ENCODE results near the gene C1orf94. TPM values are rescaled to one million over a fixed set of nuclear protein-coding genes. Genes with fewer than 3 reads are reported as not detected.

The C1orf94 gene
- total and polyA plus RNA-seq, 2 donors (not counting 1 experiment from before 2014, with no cell fraction given) = not detected

DNA sequence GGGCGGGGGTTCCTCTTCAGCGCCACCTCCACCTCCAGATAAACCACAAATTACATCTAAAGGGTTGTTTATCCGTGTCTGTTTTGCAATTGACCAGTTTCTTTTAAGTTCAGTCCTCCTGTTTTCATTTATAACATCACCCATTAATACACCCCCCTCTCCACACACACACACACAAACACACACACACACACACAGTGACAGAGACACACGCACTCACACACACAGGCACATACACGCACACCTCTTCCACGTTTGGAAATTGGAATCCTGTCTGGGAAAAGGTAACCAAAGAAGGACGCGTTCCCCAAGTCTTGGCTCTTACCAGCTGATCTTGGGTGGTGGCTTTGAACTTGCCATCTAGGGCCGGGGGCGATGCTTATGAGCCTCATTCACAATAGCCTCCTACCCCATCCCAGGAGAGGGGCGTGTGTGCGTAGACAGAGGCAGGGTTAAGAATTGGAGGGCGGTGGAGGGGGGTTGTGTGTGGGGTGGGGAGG, 11.2 kb upstream of the C1orf94 start:
- Histone ChIP-seq H3K27ac (ENCODE audit: low read length in 2 of 2) (no peak overlapping the region), H4K20me1 (ENCODE audit: control insufficient read depth, insufficient read depth, low read length, poor library complexity, severe bottlenecking) (no peaks in the 10 kb centered on the region), H2AFZ (ENCODE audit: insufficient read depth, low read depth, low read length, poor library complexity, severe bottlenecking) (no peak overlapping the region), H3K4me1 (ENCODE audit: control insufficient read depth in 2 of 2, insufficient read depth in 2 of 2, low read length in 2 of 2) (peaks cover 8 to 14% of the 10 kb centered on the region in 2 donors), H3K27me3 (replicated peaks in 1 of 4; ENCODE audit: control extremely low read depth in 1 of 4, control insufficient read depth in 3 of 4, insufficient read depth in 4 of 4, low read length in 3 of 4) (peaks cover 0 to 42% (median 21%) of the 10 kb centered on the region in 4 experiments), H3K9me3 (ENCODE audit: control extremely low read depth in 1 of 3, control insufficient read depth in 2 of 3, insufficient read depth in 1 of 3, low read length in 2 of 3) (peaks cover 0 to 9% (median 0%) of the 10 kb centered on the region in 3 donors), H3K36me3 (replicated peaks in 1 of 2; ENCODE audit: control extremely low read depth in 1 of 2, control insufficient read depth in 1 of 2, extremely low read depth in 1 of 2, insufficient read depth in 2 of 2, low read length in 1 of 2) (no peaks in the 10 kb centered on the region), H3K4me2 (replicated peaks; ENCODE audit: low read depth, low read length, poor library complexity, severe bottlenecking) (no peak overlapping the region), H3K79me2 (ENCODE audit: control insufficient read depth, insufficient read depth, low read length) (no peaks in the 10 kb centered on the region), H3K9ac (ENCODE audit: low read length) (no peak overlapping the region), H3K4me3 (ENCODE audit: control extremely low read depth in 1 of 5, extremely low read depth in 1 of 5, insufficient read depth in 1 of 5, low read depth in 2 of 5, low read length in 4 of 5) (no peak overlapping the region)
- POLR2A ChIA-PET = no interaction called here
- peak overlapping the region; percentile 48 for H3K4me3 Mint-ChIP-seq
- no peak overlapping the region for H3K27ac Mint-ChIP-seq
- ATAC-seq (ENCODE audit: low read depth) (no peak), DNase-seq (no peak)
- CTCF ChIA-PET = no interaction called here
- TF ChIP-seq, protein P1, sequence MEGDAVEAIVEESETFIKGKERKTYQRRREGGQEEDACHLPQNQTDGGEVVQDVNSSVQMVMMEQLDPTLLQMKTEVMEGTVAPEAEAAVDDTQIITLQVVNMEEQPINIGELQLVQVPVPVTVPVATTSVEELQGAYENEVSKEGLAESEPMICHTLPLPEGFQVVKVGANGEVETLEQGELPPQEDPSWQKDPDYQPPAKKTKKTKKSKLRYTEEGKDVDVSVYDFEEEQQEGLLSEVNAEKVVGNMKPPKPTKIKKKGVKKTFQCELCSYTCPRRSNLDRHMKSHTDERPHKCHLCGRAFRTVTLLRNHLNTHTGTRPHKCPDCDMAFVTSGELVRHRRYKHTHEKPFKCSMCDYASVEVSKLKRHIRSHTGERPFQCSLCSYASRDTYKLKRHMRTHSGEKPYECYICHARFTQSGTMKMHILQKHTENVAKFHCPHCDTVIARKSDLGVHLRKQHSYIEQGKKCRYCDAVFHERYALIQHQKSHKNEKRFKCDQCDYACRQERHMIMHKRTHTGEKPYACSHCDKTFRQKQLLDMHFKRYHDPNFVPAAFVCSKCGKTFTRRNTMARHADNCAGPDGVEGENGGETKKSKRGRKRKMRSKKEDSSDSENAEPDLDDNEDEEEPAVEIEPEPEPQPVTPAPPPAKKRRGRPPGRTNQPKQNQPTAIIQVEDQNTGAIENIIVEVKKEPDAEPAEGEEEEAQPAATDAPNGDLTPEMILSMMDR (IDR thresholded peaks at IDR 0.05) = no peak
- intact Hi-C loops (cut with micrococcal nuclease) = no loop called here
- 3% methylated on average over 7 of the region's 13 CpGs for WGBS (ENCODE audit: insufficient coverage)
- no peaks in the 10 kb centered on the region for H3K9me3 Mint-ChIP-seq (ENCODE audit: insufficient read depth)
- peaks cover 14% of the 10 kb centered on the region for H3K4me1 Mint-ChIP-seq
- peaks cover 76% of the 10 kb centered on the region for H3K27me3 Mint-ChIP-seq

DNA sequence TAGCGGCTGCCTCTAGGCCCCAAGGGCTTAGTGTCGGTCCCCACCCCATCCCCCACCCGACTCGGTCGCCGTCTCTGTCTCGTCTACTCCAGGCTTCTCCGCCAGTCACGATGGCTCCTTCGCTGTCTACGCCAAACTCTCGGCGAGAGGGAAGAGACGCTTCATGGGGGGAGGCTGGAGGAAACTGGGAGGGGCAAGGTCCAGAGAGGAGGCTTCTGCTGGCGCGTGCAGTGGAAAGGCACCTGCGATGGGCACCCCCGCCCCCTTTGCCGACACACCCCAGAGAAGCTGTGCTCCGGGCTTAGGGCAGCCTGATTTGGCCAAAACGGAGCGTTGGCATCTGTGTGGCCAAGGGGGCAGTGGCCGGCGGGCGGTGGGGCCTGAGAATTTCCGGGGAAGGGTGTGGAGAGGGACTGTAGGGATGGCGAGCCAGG, 10.5 kb upstream of the C1orf94 start:
- WGBS (ENCODE audit: insufficient coverage) = 13% methylated on average over 23 of the region's 27 CpGs
- Histone ChIP-seq H3K9ac (ENCODE audit: low read length) (no peak overlapping the region), H3K9me3 (ENCODE audit: control extremely low read depth in 1 of 3, control insufficient read depth in 2 of 3, insufficient read depth in 1 of 3, low read length in 2 of 3) (peaks cover 0 to 9% (median 0%) of the 10 kb centered on the region in 3 donors), H3K4me2 (replicated peaks; ENCODE audit: low read depth, low read length, poor library complexity, severe bottlenecking) (no peak overlapping the region), H2AFZ (ENCODE audit: insufficient read depth, low read depth, low read length, poor library complexity, severe bottlenecking) (no peak overlapping the region), H3K79me2 (ENCODE audit: control insufficient read depth, insufficient read depth, low read length) (no peaks in the 10 kb centered on the region), H3K36me3 (replicated peaks in 1 of 2; ENCODE audit: control extremely low read depth in 1 of 2, control insufficient read depth in 1 of 2, extremely low read depth in 1 of 2, insufficient read depth in 2 of 2, low read length in 1 of 2) (no peaks in the 10 kb centered on the region), H3K27me3 (replicated peaks in 1 of 4; ENCODE audit: control extremely low read depth in 1 of 4, control insufficient read depth in 3 of 4, insufficient read depth in 4 of 4, low read length in 3 of 4) (peaks cover 0 to 41% (median 17%) of the 10 kb centered on the region in 4 experiments), H3K27ac (ENCODE audit: low read length in 2 of 2) (no peak overlapping the region), H3K4me1 (ENCODE audit: control insufficient read depth in 2 of 2, insufficient read depth in 2 of 2, low read length in 2 of 2) (peaks cover 8 to 14% of the 10 kb centered on the region in 2 donors), H4K20me1 (ENCODE audit: control insufficient read depth, insufficient read depth, low read length, poor library complexity, severe bottlenecking) (no peaks in the 10 kb centered on the region), H3K4me3 (ENCODE audit: control extremely low read depth in 1 of 5, extremely low read depth in 1 of 5, insufficient read depth in 1 of 5, low read depth in 2 of 5, low read length in 4 of 5) (no peak overlapping the region)
- ChIA-PET POLR2A (no interaction called here), CTCF (no interaction called here)
- Mint-ChIP-seq H3K9me3 (ENCODE audit: insufficient read depth) (no peaks in the 10 kb centered on the region), H3K27me3 (peaks cover 76% of the 10 kb centered on the region), H3K4me3 (no peak overlapping the region), H3K27ac (no peak overlapping the region), H3K4me1 (peaks cover 14% of the 10 kb centered on the region)
- DNase-seq (no peak), ATAC-seq (ENCODE audit: low read depth) (no peak)
- TF ChIP-seq, protein P1 (IDR thresholded peaks at IDR 0.05) = no peak
- TF ChIP-seq EZH2 (IDR thresholded peaks at IDR 0.05; ENCODE audit: borderline replicate concordance, insufficient read depth, low read depth, low read length, poor library complexity, severe bottlenecking) = no peak
- intact Hi-C loops (cut with micrococcal nuclease) = no loop called here
